Daoy (cell line): Measurements from ENCODE around the gene BEND5. TPM values are rescaled to one million over a fixed set of nuclear protein-coding genes. Genes with fewer than 3 reads are reported as not detected.

Experiments
- DNase-seq: peaks from one replicate; pipeline ENCODE4 v3.0.0-alpha.2; 2015; ENCODE audit warnings: low read depth
- total RNA-seq: library from RNA; depleted of rRNA; stranded (reverse); fragments of >200 nt; shearing (Covaris generic); gene quantifications from 2 replicates; pipeline ENCODE4 v1.2.3, GENCODE V29; 2014; rRNA removed

BEND5 gene, protein sequence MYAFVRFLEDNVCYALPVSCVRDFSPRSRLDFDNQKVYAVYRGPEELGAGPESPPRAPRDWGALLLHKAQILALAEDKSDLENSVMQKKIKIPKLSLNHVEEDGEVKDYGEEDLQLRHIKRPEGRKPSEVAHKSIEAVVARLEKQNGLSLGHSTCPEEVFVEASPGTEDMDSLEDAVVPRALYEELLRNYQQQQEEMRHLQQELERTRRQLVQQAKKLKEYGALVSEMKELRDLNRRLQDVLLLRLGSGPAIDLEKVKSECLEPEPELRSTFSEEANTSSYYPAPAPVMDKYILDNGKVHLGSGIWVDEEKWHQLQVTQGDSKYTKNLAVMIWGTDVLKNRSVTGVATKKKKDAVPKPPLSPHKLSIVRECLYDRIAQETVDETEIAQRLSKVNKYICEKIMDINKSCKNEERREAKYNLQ
- 0.77 and 3.1 TPM in 2 replicates for total RNA-seq

GRCh38 chr1:48776393-48777218 lies at the start of gene BEND5:
TSS of gene BEND5 (minus strand) at chr1:48776891. CDS start at chr1:48776831, 60 bp downstream.
- peak; percentile 68 for DNase-seq

DNA sequence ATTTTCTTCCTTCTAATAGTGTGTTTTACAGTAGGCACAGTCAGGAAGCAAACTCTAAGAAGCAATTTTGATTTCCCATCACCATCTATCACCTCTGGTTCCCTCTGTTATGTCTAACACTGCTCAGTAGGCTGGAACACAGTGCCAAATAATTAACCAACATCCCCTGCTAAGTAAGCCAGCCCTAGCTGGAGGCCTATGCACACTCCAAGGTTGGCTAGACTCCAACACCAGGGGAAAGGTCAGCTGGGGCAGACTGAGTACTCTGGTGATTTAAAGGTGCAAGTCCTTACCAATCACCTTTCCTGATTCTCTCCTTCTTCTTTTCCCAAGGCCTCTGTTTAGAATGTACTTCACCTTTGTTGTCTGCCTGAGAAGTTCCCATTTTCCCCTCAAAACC lies 46.5 kb upstream of the BEND5 start:
- DNase-seq: peak; percentile 3

DNA sequence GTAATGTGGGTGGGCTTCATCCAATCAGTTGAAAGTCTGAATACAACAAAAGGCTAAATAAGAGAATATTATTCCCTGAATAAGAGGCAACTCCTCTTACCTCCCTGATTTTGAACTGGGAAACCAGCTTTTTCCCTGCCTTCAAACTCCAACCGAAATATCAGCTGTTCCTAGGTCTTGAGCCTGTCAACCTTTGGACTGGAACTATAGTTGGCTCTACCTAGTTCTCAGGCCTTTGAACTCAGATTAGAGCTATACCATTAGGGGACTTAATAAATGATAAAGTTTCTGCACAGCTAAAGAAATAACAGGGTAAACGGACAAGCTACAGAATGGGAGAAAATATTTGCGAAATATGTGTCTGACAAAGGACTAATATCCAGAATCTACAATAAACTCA lies 43.8 kb upstream of the BEND5 start:
- DNase-seq: no peak

DNA sequence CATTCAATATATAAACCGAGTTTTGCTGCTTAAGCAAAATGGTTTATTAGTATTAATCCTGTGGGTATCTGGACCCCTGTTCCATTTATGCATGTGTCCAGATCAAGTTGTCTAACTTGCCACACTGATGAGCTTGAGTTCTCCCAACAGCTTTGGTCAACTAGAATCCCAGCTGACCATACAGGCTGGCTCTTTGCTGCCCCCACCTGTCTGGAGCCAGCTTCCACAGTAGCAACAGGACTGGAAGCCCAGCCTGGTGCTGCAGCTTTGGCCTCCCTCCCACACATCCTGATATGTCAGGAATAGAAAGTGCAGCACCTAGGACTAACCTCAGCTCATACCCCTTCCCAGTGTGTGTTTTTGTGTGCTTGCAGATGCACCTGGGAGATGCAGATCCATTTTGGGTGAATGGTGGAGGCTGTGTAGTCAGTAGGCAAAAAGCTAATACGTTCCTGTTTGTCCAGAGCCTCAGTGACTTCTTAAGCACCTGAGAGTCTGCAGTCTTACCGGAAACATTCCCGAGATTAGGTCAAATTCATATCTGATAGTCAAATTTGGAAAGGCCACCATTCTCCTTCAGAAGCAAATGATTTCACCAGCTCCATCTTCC lies 40.9 kb upstream of the BEND5 start:
- peak; percentile 34 for DNase-seq

GRCh38 chr1:48810740-48811139 lies 34.0 kb upstream of the BEND5 start:
- no peak for DNase-seq

GRCh38 chr1:48808496-48808895 lies 31.8 kb upstream of the BEND5 start:
- no peak for DNase-seq

DNA sequence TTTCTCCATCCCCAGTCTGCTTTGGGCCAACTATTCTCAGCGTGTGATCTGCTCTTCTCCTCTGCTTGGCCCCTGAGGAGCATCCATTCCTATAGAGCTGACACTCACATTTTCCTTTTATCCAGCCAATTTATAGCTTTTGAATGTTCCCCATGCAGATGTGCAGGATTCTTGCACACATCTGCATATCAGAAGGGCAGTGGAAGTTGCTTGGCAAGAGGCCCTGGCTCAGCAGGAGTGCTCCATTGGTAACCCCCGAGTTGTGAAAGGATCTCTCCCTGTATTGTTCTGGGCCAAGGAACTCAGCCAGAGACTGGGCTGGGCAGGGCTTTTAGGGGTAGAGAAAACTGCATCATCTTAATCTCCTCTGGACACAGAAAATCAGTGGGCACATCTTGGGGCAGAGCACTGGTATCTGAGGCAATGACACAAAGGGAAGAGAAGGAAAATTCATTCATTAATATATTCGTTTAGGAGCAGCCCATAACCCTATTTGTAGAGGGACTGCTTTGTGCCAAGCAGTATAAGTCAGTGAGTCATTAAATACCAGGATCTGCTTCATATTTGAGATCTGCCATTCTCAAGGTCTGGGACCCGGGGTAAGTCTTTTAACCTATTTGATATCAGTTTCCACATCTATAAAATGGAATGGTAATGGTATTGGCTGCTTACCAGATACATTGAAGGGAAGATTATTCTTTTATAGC lies 31.0 kb upstream of the BEND5 start:
- no peak for DNase-seq

- no peak for DNase-seq
Observed at GRCh38 chr1:48803474-48803873, 26.8 kb upstream of the BEND5 start.

DNA sequence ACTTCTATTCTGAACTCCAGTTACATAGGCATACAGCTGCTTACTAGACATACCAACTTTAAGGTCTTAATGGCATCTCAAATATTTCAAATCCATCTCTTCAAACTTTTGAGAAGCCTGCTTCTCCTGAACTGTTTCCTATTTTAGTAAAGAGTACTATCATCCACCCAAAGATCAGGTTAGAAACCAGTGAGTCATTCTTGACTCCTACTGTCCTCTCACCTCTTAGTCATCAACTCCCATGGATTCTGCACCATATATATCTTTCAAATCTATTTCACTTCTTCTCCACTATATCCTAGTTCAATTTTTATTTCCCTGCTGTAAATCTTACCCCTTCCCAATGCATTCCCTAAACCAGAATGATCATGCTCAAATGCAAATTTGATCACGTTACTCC lies 18.1 kb upstream of the BEND5 start:
- DNase-seq: no peak

DNA sequence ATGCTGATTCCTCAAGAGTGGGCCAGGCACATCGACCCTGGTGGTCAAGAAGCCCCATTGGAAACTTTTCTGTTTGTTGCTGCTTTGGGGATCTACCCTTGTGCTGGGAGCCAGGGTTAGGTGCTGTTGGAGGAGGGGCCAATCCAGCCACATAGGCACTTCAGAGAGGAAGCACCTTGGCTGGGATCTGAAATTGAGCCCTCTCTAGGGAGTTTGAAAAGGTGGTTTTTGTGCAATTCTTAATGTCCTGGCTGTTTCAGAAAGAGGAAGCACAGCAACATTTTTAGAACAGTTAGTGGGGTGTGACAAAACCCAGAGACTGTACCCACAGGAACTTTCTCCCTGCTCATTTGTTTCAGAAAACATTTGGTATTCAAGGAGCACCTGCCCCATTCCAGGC lies 17.2 kb upstream of the BEND5 start:
- no peak for DNase-seq

DNA sequence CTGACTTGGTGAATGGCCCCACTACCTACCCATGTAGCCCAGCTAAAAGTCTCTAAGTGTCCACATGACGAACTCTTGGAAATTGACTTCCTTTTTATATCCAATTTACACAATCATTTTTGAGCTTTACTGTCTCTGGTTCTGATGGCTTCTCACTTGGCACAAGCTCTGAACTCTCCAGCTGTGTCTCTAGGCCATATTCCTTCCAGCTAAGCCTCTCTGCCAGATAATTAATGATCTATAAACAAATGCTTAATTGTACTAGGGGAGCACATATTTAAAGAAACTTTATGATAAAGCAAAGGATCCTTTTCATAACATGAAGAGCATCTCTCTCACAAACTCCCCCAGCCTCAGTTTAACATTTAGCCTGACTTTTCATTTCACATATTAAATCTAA lies 16.3 kb upstream of the BEND5 start:
- DNase-seq: no peak

- no peak for DNase-seq
Observed at GRCh38 chr1:48790397-48790796, 13.7 kb upstream of the BEND5 start.

DNA sequence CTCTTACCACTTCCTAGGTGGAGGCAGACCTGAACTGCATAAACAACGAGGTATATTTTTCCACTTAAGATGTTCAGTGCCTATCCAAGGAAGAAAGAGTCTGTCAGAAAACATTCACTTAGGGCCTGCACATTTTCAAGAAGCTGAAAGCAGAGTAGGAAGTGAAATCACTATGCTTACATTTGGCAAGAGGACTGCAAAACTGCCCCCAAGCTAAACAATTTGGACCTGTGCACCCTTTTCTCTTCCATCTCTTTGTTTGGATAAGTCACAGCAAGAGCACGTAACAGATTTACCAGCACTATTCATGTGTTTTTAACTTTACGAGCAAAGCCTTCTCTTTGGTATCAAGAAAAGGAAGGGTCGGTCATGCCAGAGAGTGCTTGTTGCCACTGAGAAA lies 13.2 kb upstream of the BEND5 start:
- DNase-seq: no peak

- DNase-seq: no peak
Observed at GRCh38 chr1:48785869-48786268, 9.2 kb upstream of the BEND5 start.

DNA sequence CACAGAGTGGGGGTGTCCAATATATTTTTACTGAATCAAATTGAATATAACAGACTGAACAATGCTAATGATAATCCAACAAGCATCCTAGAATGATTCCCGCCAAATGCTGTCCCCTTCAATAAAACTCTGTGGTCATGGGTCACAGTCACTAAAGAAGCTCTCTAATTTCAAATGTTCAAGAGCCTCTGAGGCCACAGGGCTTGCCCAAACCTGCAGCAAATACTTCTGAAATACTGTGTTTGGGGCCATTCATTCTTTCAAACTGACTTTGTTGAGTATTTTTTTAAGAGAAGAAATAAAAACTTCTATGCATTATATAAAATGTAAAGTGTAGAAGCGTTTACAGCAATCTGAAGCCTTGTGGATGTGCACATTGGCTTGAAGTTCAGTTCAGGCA lies 7.6 kb upstream of the BEND5 start:
- no peak for DNase-seq

GRCh38 chr1:48777219-48777895 lies 666 bp upstream of the BEND5 start:
- no peak for DNase-seq

DNA sequence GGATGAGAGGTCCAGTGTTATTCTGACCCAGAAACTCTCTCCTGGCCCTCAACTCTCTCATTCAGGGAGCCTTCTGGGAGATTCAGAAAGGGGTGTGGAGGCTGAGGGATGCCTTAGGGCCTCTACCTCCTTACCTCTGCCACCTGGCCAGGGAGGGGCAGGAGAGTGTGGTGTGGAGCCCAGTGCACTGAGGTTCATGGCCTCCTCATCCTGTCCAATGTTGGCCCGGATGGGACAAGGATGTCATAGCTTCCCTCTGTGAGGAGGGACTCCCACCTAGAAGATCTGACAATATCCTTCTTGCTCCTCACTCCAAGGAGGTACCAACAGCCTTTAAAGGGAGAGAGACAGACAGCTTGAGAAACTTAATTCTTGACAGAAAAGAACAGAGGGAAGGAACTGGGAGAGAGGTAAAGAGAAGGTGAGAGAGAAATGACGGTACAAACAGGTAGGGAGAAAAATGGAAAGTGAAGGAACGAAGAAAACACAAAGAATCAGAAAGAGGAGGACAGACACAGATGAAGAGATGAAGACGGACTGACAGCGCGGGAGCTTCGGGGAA lies 779 bp downstream of the BEND5 start:
- DNase-seq: no peak

GRCh38 chr1:48773133-48773532 lies 3.6 kb downstream of the BEND5 start:
- no peak for DNase-seq

GRCh38 chr1:48772211-48772610 lies 4.5 kb downstream of the BEND5 start:
- no peak for DNase-seq

DNA sequence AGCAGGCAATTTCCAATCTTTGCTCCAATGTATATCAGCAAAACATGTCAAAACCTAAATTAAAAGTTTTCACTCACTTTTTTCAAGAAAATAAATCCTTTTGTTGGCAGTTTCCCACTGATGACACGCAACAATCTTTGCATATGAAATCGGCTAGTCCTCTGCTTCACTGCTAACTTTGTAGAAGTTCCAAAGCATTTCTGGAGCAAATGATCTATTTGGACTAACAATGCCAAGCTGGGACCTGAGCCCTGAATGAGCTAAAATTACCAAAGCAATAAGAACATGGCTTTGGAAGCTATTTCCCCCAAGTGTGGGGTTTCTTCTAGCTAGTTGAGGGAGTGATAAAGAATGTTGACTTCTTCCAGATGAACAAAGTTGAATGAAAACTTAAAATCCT lies 5.1 kb downstream of the BEND5 start:
- DNase-seq: no peak

GRCh38 chr1:48767975-48768510 lies 8.6 kb downstream of the BEND5 start:
- DNase-seq: no peak
